ENCODE data around the gene RTKN. TPM values are rescaled to one million over a fixed set of nuclear protein-coding genes. Genes with fewer than 3 reads are reported as not detected.

The RTKN gene
- total RNA-seq, 1 donor from 2014 or later = 18.5 TPM

- intact Hi-C loops (cut with DNase I) = no loop called here
- DNase-seq (ENCODE audit: low spot score) = no peak
These were observed 507 bp downstream of the RTKN start for GRCh38 chr2:74441170-74441689.

GRCh38 chr2:74440378-74441169, 1.2 kb downstream of the RTKN start:
- peak; percentile 94 for DNase-seq (ENCODE audit: low spot score)
- intact Hi-C loops (cut with DNase I) = no loop called here

- DNase-seq (ENCODE audit: low spot score) = peak; percentile 84
- intact Hi-C loops (cut with DNase I) = no loop called here
These were observed 1.8 kb downstream of the RTKN start for GRCh38 chr2:74439803-74440377.

- intact Hi-C loops (cut with DNase I) = no loop called here
- no peak for DNase-seq (ENCODE audit: low spot score)
These were observed 2.4 kb downstream of the RTKN start for GRCh38 chr2:74439373-74439772.

GRCh38 chr2:74438248-74438647, 3.5 kb downstream of the RTKN start:
- no peak for DNase-seq (ENCODE audit: low spot score)
- intact Hi-C loops (cut with DNase I) = no loop called here

GRCh38 chr2:74436848-74437695, 4.7 kb downstream of the RTKN start:
- no peak for DNase-seq (ENCODE audit: low spot score)
- intact Hi-C loops (cut with DNase I) = no loop called here

GRCh38 chr2:74436111-74436805, 5.5 kb downstream of the RTKN start:
- no peak for DNase-seq (ENCODE audit: low spot score)
- intact Hi-C loops (cut with DNase I) = no loop called here

GRCh38 chr2:74430502-74430901, 11.2 kb downstream of the RTKN start:
- DNase-seq (ENCODE audit: low spot score) = no peak
- intact Hi-C loops (cut with DNase I) = no loop called here

- no peak for DNase-seq (ENCODE audit: low spot score)
- intact Hi-C loops (cut with DNase I) = no loop called here
These were observed 12.0 kb downstream of the RTKN start for GRCh38 chr2:74429487-74430451.

GRCh38 chr2:74428675-74429074, 13.1 kb downstream of the RTKN start:
- DNase-seq (ENCODE audit: low spot score) = no peak
- intact Hi-C loops (cut with DNase I) = no loop called here

- no peak for DNase-seq (ENCODE audit: low spot score)
- intact Hi-C loops (cut with DNase I) = no loop called here
These were observed 14.2 kb downstream of the RTKN start for GRCh38 chr2:74427551-74427950.

GRCh38 chr2:74426181-74426758, 15.5 kb downstream of the RTKN start:
- DNase-seq (ENCODE audit: low spot score) = no peak
- intact Hi-C loops (cut with DNase I) = no loop called here

GRCh38 chr2:74425523-74425922, 16.2 kb downstream of the RTKN start:
- peak; percentile 38 for DNase-seq (ENCODE audit: low spot score)
- intact Hi-C loops (cut with DNase I) = no loop called here

- intact Hi-C loops (cut with DNase I) = no loop called here
- peak; percentile 55 for DNase-seq (ENCODE audit: low spot score)
These were observed 16.7 kb downstream of the RTKN start for GRCh38 chr2:74424995-74425406.

GRCh38 chr2:74424139-74424992, 17.4 kb downstream of the RTKN start:
- DNase-seq (ENCODE audit: low spot score) = no peak
- intact Hi-C loops (cut with DNase I) = no loop called here

- no peak for DNase-seq (ENCODE audit: low spot score)
- intact Hi-C loops (cut with DNase I) = no loop called here
These were observed 18.3 kb downstream of the RTKN start for GRCh38 chr2:74423231-74424095.

All from cardiac septum (tissue), 1 donor.